NCI-H526 (cell line): ENCODE data around the gene HOATZ.

Source experiments
- DNase-seq, 2 experiments: peaks; one replicate each; lab custom pipeline; 2025; lab: John Stamatoyannopoulos, UW

HOATZ gene

GRCh38 chr11:111549196-111549868 lies 34.8 kb downstream of the HOATZ start:
- DNase-seq: peak; percentile 62 to 73

- DNase-seq: no peak
Measured at GRCh38 chr11:111549869-111550203, 35.3 kb downstream of the HOATZ start.

GRCh38 chr11:111550258-111550657 lies 35.7 kb downstream of the HOATZ start:
- no peak for DNase-seq

- no peak for DNase-seq
Measured at GRCh38 chr11:111554532-111554931, 40.0 kb downstream of the HOATZ start.

- DNase-seq: peak; percentile 96 to 98
Measured at GRCh38 chr11:111555255-111555654, 40.7 kb downstream of the HOATZ start.

GRCh38 chr11:111557425-111558111 lies 43.0 kb downstream of the HOATZ start:
- DNase-seq: no peak

GRCh38 chr11:111559800-111560464 lies 45.4 kb downstream of the HOATZ start:
- no peak for DNase-seq

- DNase-seq: no peak
Measured at GRCh38 chr11:111560800-111561199, 46.2 kb downstream of the HOATZ start.

GRCh38 chr11:111561306-111561705 lies 46.7 kb downstream of the HOATZ start:
- DNase-seq: no peak

GRCh38 chr11:111561791-111562325 lies 47.3 kb downstream of the HOATZ start:
- peak in 1 of 2 experiments; percentile 56 for DNase-seq

GRCh38 chr11:111562692-111563389 lies 48.3 kb downstream of the HOATZ start:
- no peak for DNase-seq

- peak; percentile 65 to 93 for DNase-seq
Measured at GRCh38 chr11:111565114-111565720, 50.6 kb downstream of the HOATZ start.

GRCh38 chr11:111566324-111566723 lies 51.7 kb downstream of the HOATZ start:
- peak in 1 of 2 experiments; percentile 62 for DNase-seq

GRCh38 chr11:111569476-111569875 lies 54.9 kb downstream of the HOATZ start:
- no peak for DNase-seq

- no peak for DNase-seq
Measured at GRCh38 chr11:111570796-111571195, 56.2 kb downstream of the HOATZ start.

- no peak for DNase-seq
Measured at GRCh38 chr11:111571829-111572501, 57.4 kb downstream of the HOATZ start.

GRCh38 chr11:111572581-111572980 lies 58.0 kb downstream of the HOATZ start:
- DNase-seq: no peak

- no peak for DNase-seq
Measured at GRCh38 chr11:111573821-111574249, 59.3 kb downstream of the HOATZ start.

- no peak for DNase-seq
Measured at GRCh38 chr11:111574373-111575225, 60.0 kb downstream of the HOATZ start.

GRCh38 chr11:111575740-111576139 lies 61.2 kb downstream of the HOATZ start:
- DNase-seq: no peak
